GM12892 (cell line): ENCODE results near the gene ADTRP.

Experiments used
- POLR2A ChIP-seq: IDR thresholded peaks from 2 replicates; pipeline ENCODE4 v1.6.1; 2011; ENCODE audit warnings: low read depth, low read length, control low read depth
- POLR2AphosphoS5 ChIP-seq: IDR thresholded peaks from 2 replicates; pipeline ENCODE4 v1.6.1; 2011; ENCODE audit warnings: low read depth, low read length, control low read depth
- TAF1 ChIP-seq: IDR thresholded peaks from 2 replicates; pipeline ENCODE4 v1.6.1; 2011; ENCODE audit warnings: low read depth, mild to moderate bottlenecking, control low read depth, low read length, borderline replicate concordance

DNA sequence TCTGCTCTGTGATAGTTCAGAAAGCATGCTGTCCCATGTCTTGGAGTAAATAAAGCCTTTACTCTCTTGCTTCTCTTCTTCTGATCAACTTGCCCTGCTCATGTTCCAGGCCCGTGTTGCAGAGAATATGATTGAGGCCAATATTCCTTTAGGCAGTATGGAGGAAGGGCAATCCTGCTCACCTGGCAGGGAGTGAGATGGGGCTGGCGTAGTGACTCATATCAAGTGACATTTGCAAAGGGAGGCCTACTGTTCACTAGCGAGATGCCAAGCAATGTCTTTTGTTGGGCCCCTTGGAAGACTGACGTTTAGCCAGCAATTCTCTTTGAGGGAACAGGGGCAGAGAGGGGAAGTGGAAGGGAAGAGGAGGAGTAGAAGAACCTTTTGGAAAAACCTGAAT is 19.7 kb downstream of the ADTRP start:
- TF ChIP-seq TAF1, result no peak
- no peak for TF ChIP-seq POLR2A
- TF ChIP-seq POLR2AphosphoS5, result no peak
